SW480 (cell line): ENCODE results near the gene NUP54.

Experiments
- DNase-seq: peaks from one replicate; pipeline ENCODE4 v3.0.0-alpha.2; 2016; ENCODE audit warnings: low spot score

Gene NUP54

GRCh38 chr4:76147454-76148141, 599 bp downstream of the NUP54 start:
- peak; percentile 68 for DNase-seq

GRCh38 chr4:76144546-76144945, 3.7 kb downstream of the NUP54 start:
- DNase-seq, result no peak

GRCh38 chr4:76141241-76141640, 7.0 kb downstream of the NUP54 start:
- no peak for DNase-seq

GRCh38 chr4:76127754-76128153, 20.4 kb downstream of the NUP54 start:
- no peak for DNase-seq

- DNase-seq, result no peak
Observed at GRCh38 chr4:76125816-76126215, 22.4 kb downstream of the NUP54 start.

GRCh38 chr4:76120199-76120598, 28.0 kb downstream of the NUP54 start:
- DNase-seq, result no peak

- no peak for DNase-seq
Observed at GRCh38 chr4:76117536-76117935, 30.7 kb downstream of the NUP54 start.

GRCh38 chr4:76116821-76117220, 31.4 kb downstream of the NUP54 start:
- DNase-seq, result no peak

GRCh38 chr4:76108467-76109181, 39.6 kb downstream of the NUP54 start:
- peak; percentile 12 for DNase-seq

GRCh38 chr4:76106442-76106841, 41.8 kb downstream of the NUP54 start:
- DNase-seq, result no peak

- no peak for DNase-seq
Observed at GRCh38 chr4:76105652-76106051, 42.5 kb downstream of the NUP54 start.

GRCh38 chr4:76096076-76096475, 52.1 kb downstream of the NUP54 start:
- DNase-seq, result no peak

- DNase-seq, result no peak
Observed at GRCh38 chr4:76095568-76095967, 52.6 kb downstream of the NUP54 start.

- DNase-seq, result no peak
Observed at GRCh38 chr4:76091052-76091451, 57.1 kb downstream of the NUP54 start.

- DNase-seq, result no peak
Observed at GRCh38 chr4:76090241-76090691, 57.9 kb downstream of the NUP54 start.

- no peak for DNase-seq
Observed at GRCh38 chr4:76088719-76089118, 59.5 kb downstream of the NUP54 start.

GRCh38 chr4:76087007-76087769, 61.0 kb downstream of the NUP54 start:
- DNase-seq, result peak; percentile 73

- DNase-seq, result no peak
Observed at GRCh38 chr4:76084542-76084941, 63.7 kb downstream of the NUP54 start.

- no peak for DNase-seq
Observed at GRCh38 chr4:76083386-76083988, 64.7 kb downstream of the NUP54 start.

GRCh38 chr4:76078033-76078613, 70.1 kb downstream of the NUP54 start:
- no peak for DNase-seq

GRCh38 chr4:76074993-76075600, 73.1 kb downstream of the NUP54 start:
- DNase-seq, result no peak

GRCh38 chr4:76074468-76074867, 73.7 kb downstream of the NUP54 start, which contains the start of gene ART3:
Gene ART3 (plus strand): TSS chr4:76074709. CDS start chr4:76075890, 1,181 bp downstream.
- no peak for DNase-seq
